Measurements from ENCODE around the gene DGKE. TPM values are rescaled to one million over a fixed set of nuclear protein-coding genes. Genes with fewer than 3 reads are reported as not detected.

DGKE gene
- total RNA-seq, 1 experiment from 2014 or later, result 8.5 TPM

- TF ChIP-seq NR3C1 (CRISPR knock-in tag; conservative IDR thresholded peaks at IDR 0.05; ENCODE audit: low read depth), result no peak
These were observed 12.0 kb downstream of the DGKE start (continued) for GRCh38 chr17:56845934-56846333.

GRCh38 chr17:56847106-56847505 lies 13.2 kb downstream of the DGKE start:
- ChIA-PET POLR2A (no interaction called here), CTCF (no interaction called here)
- Mint-ChIP-seq H3K4me1 (no peaks in the 10 kb centered on the region), H3K9me3 (no peaks in the 10 kb centered on the region), H3K36me3 (peaks cover 15% of the 10 kb centered on the region), H3K27me3 (ENCODE audit: low read depth) (no peaks in the 10 kb centered on the region), H3K4me3 (no peak overlapping the region), H3K27ac (no peak overlapping the region)
- no peak for TF ChIP-seq HMGXB4 (CRISPR knock-in tag; IDR thresholded peaks at IDR 0.05)
- no peak for TF ChIP-seq ARID4B (CRISPR knock-in tag; IDR thresholded peaks at IDR 0.05; ENCODE audit: borderline replicate concordance)
- no peak for TF ChIP-seq ZNF532 (CRISPR knock-in tag; IDR thresholded peaks at IDR 0.05; ENCODE audit: borderline replicate concordance)
- no peak for TF ChIP-seq NFYB (CRISPR knock-in tag; conservative IDR thresholded peaks at IDR 0.05; ENCODE audit: low read depth)
- no peak for TF ChIP-seq MLX (CRISPR knock-in tag; IDR thresholded peaks at IDR 0.05)
- TF ChIP-seq ZNF219 (CRISPR knock-in tag; IDR thresholded peaks at IDR 0.05; ENCODE audit: borderline replicate concordance), result no peak
- TF ChIP-seq JUN (CRISPR knock-in tag; IDR thresholded peaks at IDR 0.05), result no peak
- TF ChIP-seq CBFB (CRISPR knock-in tag; IDR thresholded peaks at IDR 0.05; ENCODE audit: low read depth), result no peak
- TF ChIP-seq HMGA2 (CRISPR knock-in tag; IDR thresholded peaks at IDR 0.05), result no peak
- ATAC-seq (no peak), DNase-seq (ENCODE audit: low spot score) (no peak)

- no peaks in the 10 kb centered on the region for H3K27me3 Mint-ChIP-seq (ENCODE audit: low read depth)
- DNase-seq (ENCODE audit: low spot score) (no peak), ATAC-seq (no peak)
- H3K4me1 Mint-ChIP-seq, result no peaks in the 10 kb centered on the region
- POLR2A ChIA-PET, result no interaction called here
- CTCF ChIA-PET, result no interaction called here
- H3K9me3 Mint-ChIP-seq, result no peaks in the 10 kb centered on the region
- H3K27ac Mint-ChIP-seq, result no peak overlapping the region
- H3K4me3 Mint-ChIP-seq, result no peak overlapping the region
- H3K36me3 Mint-ChIP-seq, result peaks cover 15% of the 10 kb centered on the region
- TF ChIP-seq AR (CRISPR knock-in tag; IDR thresholded peaks at IDR 0.05), result no peak
- TF ChIP-seq ETV6 (CRISPR knock-in tag; IDR thresholded peaks at IDR 0.05), result no peak
- TF ChIP-seq USF2 (CRISPR knock-in tag; IDR thresholded peaks at IDR 0.05), result no peak
- TF ChIP-seq TEAD4 (CRISPR knock-in tag; IDR thresholded peaks at IDR 0.05), result no peak
- TF ChIP-seq FOXJ3 (CRISPR knock-in tag; IDR thresholded peaks at IDR 0.05; ENCODE audit: borderline replicate concordance), result no peak
- no peak for TF ChIP-seq MAX (CRISPR knock-in tag; IDR thresholded peaks at IDR 0.05)
- TF ChIP-seq ERG (CRISPR knock-in tag; IDR thresholded peaks at IDR 0.05), result no peak
These were observed 15.2 kb downstream of the DGKE start for GRCh38 chr17:56849131-56849530.

Data from WTC11 (cell line).